ENCODE measurements around the gene EIF1B. TPM values are rescaled to one million over a fixed set of nuclear protein-coding genes. Genes with fewer than 3 reads are reported as not detected.

EIF1B gene
- total RNA-seq, 2 experiments from 2014 or later: 38.2 to 42.3 TPM

- ChIA-PET POLR2A (no interaction called here), CTCF (interaction anchor here (1.4 kb wide), 1 partner anchor 18 kb away, joined by 5 read pairs; no protein-coding TSS in a partner anchor)
- no peak for TF ChIP-seq CTCF (IDR thresholded peaks at IDR 0.05)
- Mint-ChIP-seq H3K27me3 (no peaks in the 10 kb centered on the region), H3K36me3 (ENCODE audit: low read depth) (peaks cover 18% of the 10 kb centered on the region), H3K4me1 (ENCODE audit: low read depth) (peaks cover 2% of the 10 kb centered on the region), H3K9me3 (no peaks in the 10 kb centered on the region), H3K4me3 (no peak overlapping the region), H3K27ac (no peak overlapping the region)
- DNase-seq (peak; percentile 35), ATAC-seq (peak; percentile 74)
- intact Hi-C loops (cut with micrococcal nuclease): no loop called here
Measured at GRCh38 chr3:40290396-40290795, 19.1 kb upstream of the EIF1B start.

- H3K4me1 Mint-ChIP-seq (ENCODE audit: low read depth): peaks cover 2% of the 10 kb centered on the region
- H3K27me3 Mint-ChIP-seq: no peaks in the 10 kb centered on the region
- ChIA-PET CTCF (interaction anchor here (1.4 kb wide), 1 partner anchor 17 kb away, joined by 5 read pairs; no protein-coding TSS in a partner anchor), POLR2A (no interaction called here)
- peaks cover 18% of the 10 kb centered on the region for H3K36me3 Mint-ChIP-seq (ENCODE audit: low read depth)
- no peak for DNase-seq
- no peaks in the 10 kb centered on the region for H3K9me3 Mint-ChIP-seq
- no peak for ATAC-seq
- intact Hi-C loops (cut with micrococcal nuclease): no loop called here
- no peak for TF ChIP-seq CTCF (IDR thresholded peaks at IDR 0.05)
- H3K27ac Mint-ChIP-seq: no peak overlapping the region
- H3K4me3 Mint-ChIP-seq: no peak overlapping the region
Measured at GRCh38 chr3:40291471-40291870, 18.0 kb upstream of the EIF1B start.

GRCh38 chr3:40292637-40293349, 16.7 kb upstream of the EIF1B start:
- CTCF ChIA-PET: interaction anchor here (0.7 kb wide), 1 partner anchor 114 kb away, joined by 3 read pairs; no protein-coding TSS in a partner anchor
- no peak for ATAC-seq
- intact Hi-C loops (cut with micrococcal nuclease): no loop called here

GRCh38 chr3:40294434-40294833, 15.1 kb upstream of the EIF1B start:
- no peak overlapping the region for H3K27ac Mint-ChIP-seq
- H3K27me3 Mint-ChIP-seq: no peaks in the 10 kb centered on the region
- no peak for DNase-seq
- H3K4me3 Mint-ChIP-seq: no peak overlapping the region
- no peaks in the 10 kb centered on the region for H3K9me3 Mint-ChIP-seq
- TF ChIP-seq CTCF (IDR thresholded peaks at IDR 0.05): no peak
- intact Hi-C loops (cut with micrococcal nuclease): no loop called here
- ATAC-seq: no peak
- H3K36me3 Mint-ChIP-seq (ENCODE audit: low read depth): peaks cover 24% of the 10 kb centered on the region
- H3K4me1 Mint-ChIP-seq (ENCODE audit: low read depth): peaks cover 2% of the 10 kb centered on the region
- ChIA-PET POLR2A (interaction anchor here (1.2 kb wide), 1 partner anchor 16 kb away, joined by 4 read pairs; no protein-coding TSS in a partner anchor), CTCF (interaction anchor here (1.2 to 4.1 kb wide), 2 partner anchors 15 to 23 kb away, joined by 4 to 24 read pairs; partner anchors contain the start of gene EIF1B)

More at GRCh38 chr3:40292637-40293349, 16.7 kb upstream of the EIF1B start:
- no peaks in the 10 kb centered on the region for H3K9me3 Mint-ChIP-seq
- no peaks in the 10 kb centered on the region for H3K27me3 Mint-ChIP-seq
- peaks cover 2% of the 10 kb centered on the region for H3K4me1 Mint-ChIP-seq (ENCODE audit: low read depth)
- H3K27ac Mint-ChIP-seq: no peak overlapping the region
- H3K4me3 Mint-ChIP-seq: no peak overlapping the region
- no peak for TF ChIP-seq CTCF (IDR thresholded peaks at IDR 0.05)
- peaks cover 21% of the 10 kb centered on the region for H3K36me3 Mint-ChIP-seq (ENCODE audit: low read depth)
- POLR2A ChIA-PET: no interaction called here
- DNase-seq: no peak

GRCh38 chr3:40298075-40298474, 11.4 kb upstream of the EIF1B start:
- POLR2A ChIA-PET: interaction anchor here (1.4 kb wide), 1 partner anchor 11 kb away, joined by 6 read pairs; no protein-coding TSS in a partner anchor

More at GRCh38 chr3:40298075-40298474, 11.4 kb upstream of the EIF1B start:
- intact Hi-C loops (cut with micrococcal nuclease): no loop called here
- no peaks in the 10 kb centered on the region for H3K27me3 Mint-ChIP-seq
- no peaks in the 10 kb centered on the region for H3K9me3 Mint-ChIP-seq
- no peaks in the 10 kb centered on the region for H3K4me1 Mint-ChIP-seq (ENCODE audit: low read depth)
- TF ChIP-seq CTCF (IDR thresholded peaks at IDR 0.05): no peak
- H3K36me3 Mint-ChIP-seq (ENCODE audit: low read depth): peaks cover 10% of the 10 kb centered on the region
- no peak overlapping the region for H3K27ac Mint-ChIP-seq
- no peak for DNase-seq
- ATAC-seq: no peak
- no peak overlapping the region for H3K4me3 Mint-ChIP-seq
- CTCF ChIA-PET: interaction anchor here (2.4 to 4.1 kb wide), 2 partner anchors 11 to 106 kb away, joined by 11 to 24 read pairs; partner anchors contain the start of gene EIF1B

Data from activated CD8-positive, alpha-beta T cell treated with anti-CD3 and anti-CD28 coated beads for 36 hours (primary cell).